ENCODE data around the gene ARMH3.

DNA sequence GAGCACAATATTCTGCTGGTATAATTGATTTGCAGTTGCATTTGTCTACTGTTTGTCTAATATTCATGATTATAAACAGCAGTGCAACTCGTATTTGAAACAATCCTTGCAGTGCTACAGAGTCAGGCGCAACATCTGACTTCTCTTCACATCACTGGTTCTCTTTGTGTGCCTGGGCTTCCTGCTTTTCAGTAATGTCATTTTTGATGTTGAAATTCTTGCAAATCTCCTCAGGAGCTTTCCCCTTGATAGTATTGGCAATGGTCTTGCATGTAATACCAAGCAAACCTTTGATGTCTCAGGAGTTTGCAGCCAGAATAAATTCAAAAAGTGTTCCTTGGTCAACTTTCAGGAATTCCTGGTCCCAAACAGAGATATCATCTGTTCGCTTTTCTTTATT lies 29.4 kb upstream of the ARMH3 start:
- TF ChIP-seq CTCF (conservative IDR thresholded peaks at IDR 0.05; ENCODE audit: low read length) (no peak), EZH2phosphoT487 (IDR thresholded peaks at IDR 0.05; ENCODE audit: borderline replicate concordance, low read depth, low read length) (no peak)
